HCT116 (cell line): Measurements from ENCODE around the gene OBSL1. TPM values are rescaled to one million over a fixed set of nuclear protein-coding genes. Genes with fewer than 3 reads are reported as not detected.

Source experiments
- ATAC-seq: fragments of 200-7000 bp; cut with Tn5 transposase; 2 replicates; pipeline ENCODE4 v1.9.1; 2020; ENCODE audit warnings: mild to moderate bottlenecking, moderate library complexity
- BruUV-seq: library from RNA; stranded (reverse); fragments of 400-500 nt; replicated peaks from 2 replicates; lab custom pipeline; 2021; lab: Mats Ljungman, UMichigan
- CTCF ChIA-PET: fragments of 300-600 bp; sonication (Branson Sonifier 250); formaldehyde crosslinking; loops from one replicate; lab custom pipeline; 2021; ENCODE audit warnings: antibody characterized with exemption; lab: Charles Lee
- POLR2A ChIA-PET: fragments of 300-600, 350-600 bp; sonication (Branson Sonifier 250); formaldehyde crosslinking; loops from one replicate; lab custom pipeline; 2021; ENCODE audit warnings: antibody characterized with exemption; lab: Charles Lee
- RAD21 ChIA-PET, 2 experiments: fragments of 300-600 bp; sonication (Branson Sonifier 250); formaldehyde crosslinking; loops; one replicate each; lab custom pipeline; 2023; ENCODE audit warnings: low total read pairs in 2 of 2; ENCODE audit not compliant: uncharacterized antibody in 2 of 2, unreplicated experiment in 2 of 2, low non-redundant PET in 1 of 2; lab: Charles Lee
- DNase-seq: peaks from one replicate; pipeline ENCODE4 v3.0.0-alpha.2; 2010; ENCODE audit warnings: low read depth, low spot score
- H2AFZ ChIP-seq: fragments of 200-600 bp; shearing (Covaris generic), sonication (generic); 2 replicates; pipeline ENCODE4 v1.6.1; 2017; ENCODE audit warnings: low read depth, mixed run types, mixed read lengths, antibody characterized with exemption, low read length; ENCODE audit not compliant: poor library complexity, severe bottlenecking
- H3K27ac ChIP-seq: 2 replicates; pipeline ENCODE4 v1.5.1; 2012; ENCODE audit warnings: low read depth, low read length
- H3K27me3 ChIP-seq: fragments of 200-600 bp; sonication (generic); 2 replicates; pipeline ENCODE4 v1.6.1; 2016; ENCODE audit warnings: mixed run types, low read length, mixed read lengths; ENCODE audit not compliant: insufficient read depth
- H3K36me3 ChIP-seq, 2 experiments: fragments of 200-500 bp in 1 of 2; fragments of 200-600 bp in 1 of 2; sonication (Bioruptor generic) in 1 of 2; sonication (generic) in 1 of 2; 2 replicates each; pipeline versions ENCODE4 v1.5.1 to v1.6.1; 2014 to 2016; ENCODE audit warnings: low read length in 2 of 2, inconsistent platforms in 1 of 2, mixed read lengths in 1 of 2, mixed run types in 1 of 2; ENCODE audit not compliant: insufficient read depth in 2 of 2, control insufficient read depth in 1 of 2
- H3K4me1 ChIP-seq, 2 experiments: fragments of 200-600 bp in 1 of 2; sonication (generic) in 1 of 2; 2 replicates each; pipeline versions ENCODE4 v1.5.1 to v1.6.1; 2012 to 2017; ENCODE audit warnings: low read length in 2 of 2, inconsistent platforms in 1 of 2, mild to moderate bottlenecking in 1 of 2, mixed read lengths in 1 of 2, mixed run types in 1 of 2, moderate library complexity in 1 of 2; ENCODE audit not compliant: insufficient read depth in 2 of 2, control insufficient read depth in 1 of 2
- H3K4me2 ChIP-seq: fragments of 200-600 bp; sonication (generic); 2 replicates; pipeline ENCODE4 v1.6.1; 2017; ENCODE audit warnings: mixed run types, low read length, mixed read lengths
- H3K4me3 ChIP-seq, 2 experiments: fragments of 200-600 bp in 1 of 2; sonication (generic) in 1 of 2; replicated peaks in 1 of 2; 2 replicates each; pipeline ENCODE4 v1.5.1; 2011 to 2016; ENCODE audit warnings: low read length in 2 of 2, control low read depth in 1 of 2, low read depth in 1 of 2, mild to moderate bottlenecking in 1 of 2, mixed read lengths in 1 of 2, mixed run types in 1 of 2
- H3K79me2 ChIP-seq: fragments of 200-600 bp; sonication (generic); 2 replicates; pipeline ENCODE4 v1.6.1; 2017; ENCODE audit warnings: mild to moderate bottlenecking, mixed run types, low read length, moderate library complexity, mixed read lengths; ENCODE audit not compliant: insufficient read depth
- H3K9ac ChIP-seq: fragments of 200-600 bp; sonication (generic); 2 replicates; pipeline ENCODE4 v1.6.1; 2016; ENCODE audit warnings: low read length, mixed read lengths
- H3K9me2 ChIP-seq: fragments of 200-600 bp; sonication (generic), shearing (Covaris generic); 2 replicates; pipeline ENCODE4 v1.6.1; 2017; ENCODE audit warnings: mixed run types, mild to moderate bottlenecking, moderate library complexity; ENCODE audit not compliant: insufficient read depth
- H3K9me3 ChIP-seq, 2 experiments: fragments of 200-500 bp in 1 of 2; fragments of 200-600 bp in 1 of 2; sonication (Bioruptor generic) in 1 of 2; sonication (generic) in 1 of 2; 2 replicates each; pipeline ENCODE4 v1.6.1; 2014 to 2017; ENCODE audit warnings: low read length in 2 of 2, mixed read lengths in 2 of 2, inconsistent platforms in 1 of 2, low read depth in 1 of 2, mild to moderate bottlenecking in 1 of 2, mixed run types in 1 of 2, moderate library complexity in 1 of 2; ENCODE audit not compliant: control insufficient read depth in 1 of 2, insufficient read depth in 1 of 2
- H4K20me1 ChIP-seq: fragments of 200-600 bp; sonication (generic), shearing (Covaris generic); 2 replicates; pipeline ENCODE4 v1.6.1; 2017; ENCODE audit warnings: mixed run types, mild to moderate bottlenecking, moderate library complexity; ENCODE audit not compliant: insufficient read depth
- RAD21 ChIP-seq: IDR thresholded peaks from 2 replicates; pipeline ENCODE4 v1.6.1; 2012; ENCODE audit warnings: low read depth, mild to moderate bottlenecking
- SIN3A ChIP-seq: IDR thresholded peaks from 2 replicates; pipeline ENCODE4 v1.6.1; 2012; ENCODE audit warnings: low read depth
- TCF7L2 ChIP-seq: IDR thresholded peaks from 2 replicates; pipeline ENCODE4 v1.7.0; 2011; ENCODE audit warnings: borderline replicate concordance, inconsistent platforms; ENCODE audit not compliant: insufficient read depth, insufficient read length; ENCODE audit errors: extremely low read depth
- YY1 ChIP-seq: IDR thresholded peaks from 2 replicates; pipeline ENCODE4 v1.6.1; 2011; ENCODE audit warnings: low read length, low read depth, moderate library complexity, mild to moderate bottlenecking; ENCODE audit not compliant: insufficient replicate concordance; ENCODE audit errors: extremely low read depth
- intact Hi-C: fragments of 100-400 bp; cut with micrococcal nuclease; formaldehyde crosslinking; loops from 2 replicates; pipeline ENCODE4 v1.10.0; 2022
- total RNA-seq: library from RNA; stranded (reverse); gene quantifications from one replicate; pipeline ENCODE4 v1.2.1, GENCODE V29; 2021; ENCODE audit not compliant: unreplicated experiment

OBSL1 gene
- total RNA-seq, 1 experiment from 2014 or later, result 45.2 TPM

GRCh38 chr2:219566640-219567039, 4.7 kb downstream of the OBSL1 start:
- Histone ChIP-seq H3K27ac (no peak overlapping the region), H3K4me3 (no peak overlapping the region), H3K4me2 (no peak overlapping the region), H3K4me1 (no peaks in the 10 kb centered on the region), H3K27me3 (no peaks in the 10 kb centered on the region), H4K20me1 (no peaks in the 10 kb centered on the region), H3K79me2 (no peaks in the 10 kb centered on the region), H2AFZ (no peak overlapping the region), H3K9me2 (no peaks in the 10 kb centered on the region), H3K36me3 (no peaks in the 10 kb centered on the region), H3K9ac (no peak overlapping the region), H3K9me3 (no peaks in the 10 kb centered on the region)
- intact Hi-C loops, result no loop called here
- POLR2A ChIA-PET, result no interaction called here
- ATAC-seq (no peak), DNase-seq (no peak)
- RAD21 ChIA-PET, result no interaction called here
- TF ChIP-seq TCF7L2 (no peak), YY1 (no peak), SIN3A (no peak)
- no TSS peak for BruUV-seq
- CTCF ChIA-PET, result no interaction called here

GRCh38 chr2:219565130-219566080, 5.9 kb downstream of the OBSL1 start:
- H3K9me2 ChIP-seq, result no peaks in the 10 kb centered on the region
- H3K9ac ChIP-seq, result no peak overlapping the region
- H3K79me2 ChIP-seq, result no peaks in the 10 kb centered on the region
- ATAC-seq (no peak), DNase-seq (no peak)
- H3K9me3 ChIP-seq, result no peaks in the 10 kb centered on the region
- no peaks in the 10 kb centered on the region for H3K27me3 ChIP-seq
- CTCF ChIA-PET, result no interaction called here
- RAD21 ChIA-PET, result no interaction called here
- no peak for TF ChIP-seq RAD21
- H2AFZ ChIP-seq, result no peak overlapping the region
- H3K4me3 ChIP-seq, result no peak overlapping the region
- intact Hi-C loops, result no loop called here
- H3K27ac ChIP-seq, result no peak overlapping the region
- H3K4me2 ChIP-seq, result no peak overlapping the region
- POLR2A ChIA-PET, result no interaction called here
- BruUV-seq, result no TSS peak
- no peaks in the 10 kb centered on the region for H4K20me1 ChIP-seq
- H3K4me1 ChIP-seq, result no peaks in the 10 kb centered on the region
- H3K36me3 ChIP-seq, result no peaks in the 10 kb centered on the region
